Pancreas (tissue), 10 donors: ENCODE data around the gene ATP5MG. TPM values are rescaled to one million over a fixed set of nuclear protein-coding genes. Genes with fewer than 3 reads are reported as not detected.

Experiments
- ATAC-seq, 4 donors: fragments of 200-7000 bp; cut with Tn5 transposase; one replicate each; pipeline versions ENCODE4 v1.8.0 to v1.9.1; 2020; ENCODE audit warnings: mild to moderate bottlenecking in 4 of 4, moderate library complexity in 4 of 4
- DNase-seq, 6 donors: peaks; one replicate each; pipeline ENCODE4 v3.0.0-alpha.2; 2020
- FAIRE-seq: peaks from 2 replicates; lab custom pipeline; 2012; peaks lifted over from hg19 to GRCh38; lab: Jason Lieb, UNC
- H3K27ac ChIP-seq, 4 donors: fragments of 200-600 bp; sonication (generic); 1 replicate in 3 of 4; 2 replicates in 1 of 4; pipeline versions ENCODE4 v1.5.0 to v1.8.0; 2020
- H3K27me3 ChIP-seq, 4 donors: fragments of 200-600 bp; one replicate each; pipeline ENCODE4 v1.8.0; 2021
- H3K36me3 ChIP-seq, 3 donors: fragments of 200-600 bp; sonication (generic) in 1 of 3; one replicate each; pipeline versions ENCODE4 v1.5.0 to v1.8.0; 2020 to 2021
- H3K4me1 ChIP-seq, 3 donors: fragments of 200-600 bp; one replicate each; pipeline ENCODE4 v1.8.0; 2021
- H3K4me3 ChIP-seq, 4 donors: fragments of 200-600 bp; sonication (generic) in 2 of 4; one replicate each; pipeline versions ENCODE4 v1.5.0 to v1.8.0; 2020 to 2021
- H3K9me3 ChIP-seq, 4 donors: fragments of 200-600 bp; one replicate each; pipeline ENCODE4 v1.8.0; 2021
- CTCF ChIP-seq, 4 donors: fragments of 200-600 bp; sonication (generic) in 3 of 4; IDR thresholded peaks; one replicate each; pipeline versions ENCODE4 v1.5.0 to v1.8.0; 2021; ENCODE audit warnings: antibody characterized with exemption in 4 of 4
- whole genome bisulfite sequencing, 2 donors: extraction: QIAGEN DNeasy Blood & Tissue Kit; methylation state at CpG; one replicate each; pipeline ENCODE4 v1.1.7; 2013; 5-methylcytosine and 5-hydroxymethylcytosine counted together
- intact Hi-C, 3 donors: fragments of 100-400 bp; cut with DNase I; formaldehyde crosslinking; loops; one replicate each; pipeline versions ENCODE4 v1.11.1 to v1.14.2; 2022
- polyA plus RNA-seq, 2 donors: library from polyadenylated mRNA; stranded (reverse); fragments of 200-250 nt; gene quantifications; one replicate each; pipeline ENCODE4 v1.2.3, GENCODE V29; 2013
- total RNA-seq, 6 donors: library from RNA; stranded (reverse); fragmentation: NEBNext Ultra II Directional in 4 of 6; extraction: Animal tissue kit (Norgen Biotek cat#: 25700) in 4 of 6; gene quantifications; one replicate each; pipeline versions ENCODE4 v1.2.1 to v1.2.4, GENCODE V29; 2021 to 2023
- donor health status: healthy with polysubstance abuse.
- donor health status: DM: no; HTN: no; CAD: no; lungs with moderate emphysema.
- donor health status: DM: no; HTN: no; CAD: no.
- donor health status: control.
- donor health status: control.
- donor health status: Bipolar disorder and iron deficiency.
- donor health status: DM: yes; HTN: yes; CAD: no.
- donor health status: DM: no; HTN: no; CAD: no.
- donor health status: DM: no; HTN: no; CAD: no.
- donor health status: DM: yes; HTN: yes; CAD: no.

Gene ATP5MG
- total and polyA plus RNA-seq, 8 donors = 46.5 to 120 (median 77.4) TPM

GRCh38 chr11:118374729-118375128 is 26.7 kb upstream of the ATP5MG start:
- WGBS, 2 donors = 83 to 86% methylated on average over 3 of the region's 3 CpGs
- Histone ChIP-seq H3K27me3 (no peaks in the 10 kb centered on the region), H3K36me3 (peaks cover 3 to 80% (median 33%) of the 10 kb centered on the region in 3 donors), H3K4me3 (no peak overlapping the region), H3K27ac (no peak overlapping the region), H3K4me1 (no peaks in the 10 kb centered on the region), H3K9me3 (no peaks in the 10 kb centered on the region)
- no peak for TF ChIP-seq CTCF (IDR thresholded peaks at IDR 0.05)
- intact Hi-C loops = no loop called here
- ATAC-seq (peak in 1 of 4 donors; percentile 28), FAIRE-seq (no peak), DNase-seq (no peak)

- intact Hi-C loops = no loop called here
- no peak overlapping the region for H3K4me3 ChIP-seq
- no peaks in the 10 kb centered on the region for H3K4me1 ChIP-seq
- TF ChIP-seq CTCF (IDR thresholded peaks at IDR 0.05) = no peak
- peaks cover 3 to 76% (median 25%) of the 10 kb centered on the region in 3 donors for H3K36me3 ChIP-seq
- H3K27ac ChIP-seq = no peak overlapping the region
- H3K9me3 ChIP-seq = no peaks in the 10 kb centered on the region
- FAIRE-seq (no peak), ATAC-seq (no peak), DNase-seq (no peak)
- no peaks in the 10 kb centered on the region for H3K27me3 ChIP-seq
Observed at GRCh38 chr11:118375978-118376377, 25.4 kb upstream of the ATP5MG start.

GRCh38 chr11:118379497-118379896 is 21.9 kb upstream of the ATP5MG start:
- peaks cover 3 to 76% (median 21%) of the 10 kb centered on the region in 3 donors for H3K36me3 ChIP-seq
- intact Hi-C loops = no loop called here

GRCh38 chr11:118380571-118380970 is 20.8 kb upstream of the ATP5MG start:
- intact Hi-C loops = loop anchor here in 2 of 3 donors (10.0 kb wide), 1 partner anchor 124 kb away; no protein-coding TSS in a partner anchor
- no peaks in the 10 kb centered on the region for H3K4me1 ChIP-seq
- peaks cover 3 to 79% (median 30%) of the 10 kb centered on the region in 3 donors for H3K36me3 ChIP-seq
- DNase-seq (no peak), FAIRE-seq (no peak), ATAC-seq (no peak)
- no peaks in the 10 kb centered on the region for H3K9me3 ChIP-seq
- no peak overlapping the region for H3K27ac ChIP-seq
- no peaks in the 10 kb centered on the region for H3K27me3 ChIP-seq
- TF ChIP-seq CTCF (IDR thresholded peaks at IDR 0.05) = no peak
- H3K4me3 ChIP-seq = no peak overlapping the region

More at GRCh38 chr11:118379497-118379896, 21.9 kb upstream of the ATP5MG start:
- H3K27me3 ChIP-seq = no peaks in the 10 kb centered on the region
- H3K4me1 ChIP-seq = no peaks in the 10 kb centered on the region
- no peak for ATAC-seq
- no peak for DNase-seq
- no peak overlapping the region for H3K4me3 ChIP-seq
- no peaks in the 10 kb centered on the region for H3K9me3 ChIP-seq
- 85 to 93% methylated on average over 4 of the region's 4 CpGs for WGBS, 2 donors
- H3K27ac ChIP-seq = no peak overlapping the region
- TF ChIP-seq CTCF (IDR thresholded peaks at IDR 0.05) = no peak
- FAIRE-seq = no peak

GRCh38 chr11:118382954-118383353 is 18.5 kb upstream of the ATP5MG start:
- WGBS, 2 donors = 80% methylated on average over 3 of the region's 3 CpGs
- Histone ChIP-seq H3K4me1 (no peaks in the 10 kb centered on the region), H3K36me3 (peaks cover 3 to 92% (median 49%) of the 10 kb centered on the region in 3 donors), H3K27ac (no peak overlapping the region), H3K9me3 (no peaks in the 10 kb centered on the region), H3K4me3 (no peak overlapping the region), H3K27me3 (no peaks in the 10 kb centered on the region)
- intact Hi-C loops = loop anchor here in 2 of 3 donors (10.0 kb wide), 1 partner anchor 122 kb away; no protein-coding TSS in a partner anchor
- no peak for ATAC-seq
- no peak for DNase-seq
- no peak for TF ChIP-seq CTCF (IDR thresholded peaks at IDR 0.05)
- FAIRE-seq = no peak
